Fibroblast of skin of left quadriceps (primary cell): ENCODE data around the gene CHAF1B.

Source experiments
- DNase-seq, 2 experiments: peaks; one replicate each; pipeline ENCODE4 v3.0.0-alpha.2; 2013; ENCODE audit warnings: low read depth in 2 of 2

The CHAF1B gene

GRCh38 chr21:36428761-36429432, 43.7 kb downstream of the CHAF1B start:
- no peak for DNase-seq

DNA sequence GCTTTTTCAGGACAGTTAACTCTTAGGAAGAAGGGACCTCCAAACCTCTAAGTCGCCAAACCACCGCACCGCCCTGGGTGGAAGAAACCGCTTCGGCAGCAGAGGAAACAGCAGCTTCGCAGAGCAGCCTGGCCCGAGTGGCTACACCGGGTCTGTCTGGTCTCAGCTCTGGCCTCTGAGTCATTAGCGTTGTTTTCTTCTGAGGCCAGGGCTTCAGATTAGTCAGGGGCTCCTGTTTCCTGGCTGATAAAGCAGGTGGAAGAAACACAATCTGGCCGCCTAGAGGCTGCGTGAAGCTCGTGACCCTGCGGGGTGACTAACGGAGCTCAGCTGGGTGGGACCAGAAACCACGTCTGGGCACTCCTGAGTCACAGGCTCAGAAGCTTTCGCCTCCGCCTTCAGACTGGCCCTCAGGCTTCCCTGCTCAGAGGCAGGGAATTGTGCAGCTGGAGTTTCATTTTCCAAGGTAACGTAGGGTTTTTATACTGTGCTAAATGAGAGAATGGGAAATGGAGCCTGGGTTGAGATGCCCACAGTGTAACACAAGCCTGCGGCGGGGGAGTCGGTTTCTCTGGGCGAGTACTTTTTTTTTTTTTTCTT, 44.9 kb downstream of the CHAF1B start:
- DNase-seq = peak; percentile 78 to 80

GRCh38 chr21:36430841-36431240, 45.6 kb downstream of the CHAF1B start:
- DNase-seq = no peak

DNA sequence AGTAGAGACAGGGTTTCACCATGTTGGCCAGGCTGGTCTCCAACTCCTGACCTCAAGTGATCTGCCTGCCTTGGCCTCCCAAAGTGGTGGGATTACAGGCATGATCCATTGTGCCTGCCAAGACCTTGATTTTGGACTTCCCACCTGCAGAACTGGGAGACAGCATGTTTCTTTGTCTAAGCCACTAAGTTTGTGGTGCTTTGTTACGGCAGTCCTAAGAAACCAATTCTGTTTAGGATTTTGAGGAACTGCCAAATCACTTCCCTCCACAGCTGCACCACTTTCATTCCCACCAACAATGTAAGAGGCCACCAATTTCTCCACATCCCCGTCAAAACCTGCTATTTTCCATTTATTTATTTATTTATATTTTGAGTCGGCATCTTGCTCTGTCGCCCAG, 46.1 kb downstream of the CHAF1B start:
- no peak for DNase-seq

GRCh38 chr21:36433059-36433709, 48.0 kb downstream of the CHAF1B start:
- DNase-seq = no peak

DNA sequence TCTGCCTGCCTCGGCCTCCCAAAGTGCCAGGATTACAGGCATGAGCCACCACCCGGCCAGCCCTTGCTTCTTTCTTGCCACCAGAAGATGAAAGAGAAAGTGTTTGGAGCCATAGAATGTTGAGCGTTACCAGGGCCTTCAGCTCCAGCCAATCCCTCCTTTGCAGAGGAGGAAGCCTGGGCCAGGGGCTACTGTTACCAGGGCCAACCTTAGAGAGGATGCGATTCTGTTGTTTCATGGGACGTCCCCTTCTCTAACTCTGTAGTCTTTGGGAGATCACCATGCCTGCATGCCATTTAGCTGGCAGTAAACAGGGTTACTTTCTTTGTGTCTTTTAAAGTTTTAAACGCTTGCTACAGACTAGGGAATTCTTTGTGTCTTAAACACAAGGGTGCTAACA, 49.0 kb downstream of the CHAF1B start:
- DNase-seq = no peak

- no peak for DNase-seq
These were observed 51.9 kb downstream of the CHAF1B start for GRCh38 chr21:36436829-36437744.

- DNase-seq = peak; percentile 36 to 50
These were observed 52.5 kb downstream of the CHAF1B start for GRCh38 chr21:36437745-36438128.

DNA sequence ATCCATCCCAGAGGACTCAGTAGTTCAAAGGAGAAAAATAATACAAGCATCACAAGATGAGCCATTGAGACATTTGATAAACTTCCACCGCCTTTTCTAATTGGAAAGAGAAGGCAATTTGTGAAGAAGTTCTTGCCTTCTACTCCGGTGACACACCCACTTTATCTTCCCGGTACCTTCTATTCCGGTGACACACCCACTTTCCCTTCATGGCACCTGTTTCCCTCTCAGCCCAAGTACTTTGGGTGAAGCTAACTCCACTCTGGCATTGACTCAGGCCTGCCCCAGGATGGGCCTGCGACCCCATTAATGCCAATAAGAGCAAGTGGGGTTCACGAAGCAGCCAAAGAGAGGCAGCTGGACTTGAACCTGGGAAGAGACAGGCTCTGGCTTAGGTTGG, 56.5 kb downstream of the CHAF1B start:
- DNase-seq = no peak

DNA sequence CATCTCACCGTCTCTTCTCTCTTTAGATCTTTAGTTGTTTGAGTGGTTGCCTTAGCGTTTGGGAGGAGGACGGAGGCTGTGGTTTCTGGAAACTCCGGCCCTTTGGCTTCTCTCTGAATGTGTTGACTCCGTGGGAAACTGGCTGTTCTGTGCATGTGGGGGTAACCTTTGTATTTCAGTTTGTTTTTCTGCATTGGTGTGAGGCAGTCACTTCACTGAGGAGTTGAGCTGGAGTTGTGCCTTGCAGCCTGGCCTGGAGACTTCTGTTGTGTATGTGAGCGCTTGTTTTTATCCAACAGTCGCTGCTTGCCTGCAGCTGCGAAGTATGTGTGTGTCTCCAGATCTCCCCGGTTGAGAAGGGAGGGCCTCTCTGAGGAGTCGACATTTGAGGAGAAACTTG, 61.1 kb downstream of the CHAF1B start:
- DNase-seq = no peak

DNA sequence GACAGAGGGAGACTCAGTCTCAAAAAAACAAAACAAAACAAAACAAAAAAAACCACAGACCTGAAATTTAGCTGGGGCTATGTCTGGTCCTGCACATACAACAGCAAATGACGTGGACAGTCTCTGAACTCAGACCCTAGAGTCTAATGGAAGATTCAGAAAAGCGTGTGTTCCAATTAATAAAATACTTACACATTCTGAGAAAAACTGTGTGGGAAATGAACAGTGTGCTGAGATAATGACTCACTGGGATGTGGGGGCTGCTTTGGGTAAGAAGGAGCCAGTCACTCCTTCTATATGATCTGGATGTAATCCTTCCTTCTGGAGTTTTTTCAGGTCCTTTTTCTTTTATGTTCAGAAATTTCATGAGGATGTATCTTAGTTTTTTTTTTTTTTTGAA, 65.3 kb downstream of the CHAF1B start:
- peak in 1 of 2 experiments; percentile 6 for DNase-seq

DNA sequence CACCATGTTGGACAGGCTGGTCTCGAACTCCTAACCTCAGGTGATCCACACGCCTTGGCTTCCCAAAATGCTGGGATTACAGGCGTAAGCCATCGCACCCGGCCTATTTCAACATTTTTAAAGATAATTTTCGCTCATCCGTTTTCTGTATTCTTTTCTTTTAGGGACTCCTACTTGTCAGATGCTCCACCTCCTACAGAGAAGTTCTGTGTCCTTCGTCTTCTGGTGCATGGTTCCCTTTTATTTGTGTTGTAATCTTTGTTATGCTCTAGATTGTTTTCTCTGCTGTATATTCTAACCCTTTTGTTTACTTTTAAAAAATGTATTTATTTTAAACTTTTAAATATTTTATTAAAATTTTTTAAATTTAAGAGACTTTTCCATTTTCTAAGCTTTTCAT, 66.3 kb downstream of the CHAF1B start:
- DNase-seq = no peak

- DNase-seq = no peak
These were observed 67.2 kb downstream of the CHAF1B start for GRCh38 chr21:36452281-36452825.

GRCh38 chr21:36454093-36454531, 68.9 kb downstream of the CHAF1B start:
- no peak for DNase-seq

- DNase-seq = no peak
These were observed 69.5 kb downstream of the CHAF1B start for GRCh38 chr21:36454706-36455105.

DNA sequence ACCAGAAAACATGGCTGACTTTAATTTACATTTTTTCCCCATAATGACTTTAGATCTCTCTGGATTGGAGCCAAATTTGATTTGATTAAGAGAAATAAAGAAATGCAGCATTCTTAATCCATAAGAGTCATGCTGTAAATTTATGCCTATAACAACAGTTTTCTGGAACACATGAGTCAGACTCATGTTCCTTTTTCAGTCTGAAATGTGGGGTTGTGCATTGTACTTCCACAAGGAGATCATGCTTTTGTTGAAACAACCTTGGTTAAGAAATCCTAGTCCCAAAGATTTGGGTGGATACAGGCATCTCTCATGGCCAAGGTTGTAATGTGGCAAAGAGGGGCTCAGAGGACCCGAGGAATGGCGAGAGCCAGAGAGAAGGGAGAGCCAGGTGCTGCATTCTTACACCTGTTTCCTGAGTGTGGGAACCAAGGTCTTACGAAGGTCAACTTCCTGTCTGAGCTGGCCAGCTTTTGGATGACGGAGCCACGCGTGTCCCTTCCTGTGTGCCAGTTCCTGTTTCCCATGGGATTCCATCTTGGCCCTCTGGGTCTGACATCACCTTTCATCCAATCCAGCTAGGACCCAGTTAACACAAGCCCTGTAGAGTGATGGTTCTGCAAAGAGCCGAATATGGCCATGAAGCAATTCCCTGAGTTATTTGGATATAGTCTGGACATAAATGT, 71.7 kb downstream of the CHAF1B start:
- no peak for DNase-seq

- no peak for DNase-seq
These were observed 73.9 kb downstream of the CHAF1B start for GRCh38 chr21:36459098-36459497.

DNA sequence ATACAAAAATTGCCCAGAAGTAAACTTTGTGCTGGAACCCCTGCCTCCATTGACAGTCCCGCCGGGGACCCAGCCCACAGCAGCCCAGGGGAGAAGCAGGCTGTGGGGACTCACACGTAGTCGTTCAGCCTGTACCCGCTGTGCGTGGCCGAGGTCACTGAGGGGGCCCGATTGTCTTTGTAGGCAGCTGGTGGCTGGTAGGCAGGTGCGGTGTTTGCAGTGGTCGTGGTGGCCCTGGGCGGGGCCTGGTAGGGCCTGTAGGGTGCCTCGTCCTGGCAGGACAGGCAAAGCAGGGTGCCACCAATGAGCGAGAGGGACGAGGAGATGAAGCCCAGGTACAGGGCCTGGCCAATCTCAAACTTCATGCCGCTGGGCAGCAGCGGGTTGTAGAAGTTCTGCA, 75.7 kb downstream of the CHAF1B start:
- no peak for DNase-seq

DNA sequence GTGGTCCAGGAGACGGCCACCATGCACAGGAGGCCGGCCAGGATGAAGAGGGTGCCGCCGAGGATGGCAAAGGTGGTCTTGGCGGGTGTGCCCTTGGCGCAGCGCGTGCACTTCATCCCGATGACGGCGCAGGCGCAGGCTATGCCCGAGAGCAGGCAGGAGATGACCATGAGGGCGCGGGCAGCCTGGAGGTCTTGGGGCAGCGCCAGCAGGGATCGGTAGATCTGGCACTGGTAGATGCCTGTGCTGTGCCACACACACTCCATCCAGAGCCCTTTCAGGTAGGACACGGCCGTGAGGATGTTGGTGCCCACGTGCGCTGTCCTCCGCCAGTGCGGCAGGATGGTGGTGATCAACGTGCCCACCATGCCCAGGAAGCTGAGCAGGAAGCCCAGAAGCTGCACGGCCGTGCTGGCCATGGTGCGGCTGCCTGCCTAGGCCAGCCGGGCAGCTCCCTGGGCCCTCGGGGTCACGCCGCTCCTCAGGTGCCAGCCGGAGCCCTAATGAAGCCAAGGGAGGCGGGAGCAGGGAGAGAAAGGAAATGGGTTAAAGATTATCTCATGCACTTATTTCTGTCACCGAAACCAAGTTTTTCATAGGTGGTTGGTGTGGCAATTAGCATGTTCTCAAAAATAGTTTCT, 76.2 kb downstream of the CHAF1B start:
- no peak for DNase-seq

GRCh38 chr21:36461918-36462486, 76.8 kb downstream of the CHAF1B start:
- DNase-seq = no peak
